MM.1S (cell line): ENCODE measurements around the gene SEMA6A.

ENCODE experiments used
- DNase-seq: peaks from one replicate; pipeline ENCODE4 v3.0.0-alpha.2; 2015
- H2AFZ ChIP-seq: fragments of 300-600 bp; sonication (generic); 2 replicates; pipeline ENCODE4 v1.6.0; 2016; ENCODE audit warnings: antibody characterized with exemption, low read length
- H3F3A ChIP-seq: fragments of 300-600 bp; sonication (generic); 2 replicates; pipeline ENCODE4 v1.6.1; 2016; ENCODE audit warnings: mild to moderate bottlenecking, antibody characterized with exemption, low read length, moderate library complexity, mixed read lengths; ENCODE audit not compliant: insufficient read depth
- H3K27ac ChIP-seq: fragments of 300-600 bp; sonication (generic); 2 replicates; pipeline ENCODE4 v1.5.1; 2016; ENCODE audit warnings: mild to moderate bottlenecking, low read length
- H3K27me3 ChIP-seq: fragments of 300-600 bp; sonication (generic); replicated peaks from 2 replicates; pipeline ENCODE4 v1.6.0; 2016; ENCODE audit warnings: low read length; ENCODE audit not compliant: insufficient read depth
- H3K36me3 ChIP-seq: fragments of 300-600 bp; sonication (generic); replicated peaks from 2 replicates; pipeline ENCODE4 v1.6.1; 2016; ENCODE audit warnings: mild to moderate bottlenecking, low read length, mixed read lengths; ENCODE audit not compliant: insufficient read depth
- H3K4me1 ChIP-seq: fragments of 300-600 bp; sonication (generic); 2 replicates; pipeline ENCODE4 v1.6.1; 2016; ENCODE audit warnings: low read length, mixed read lengths
- H3K4me2 ChIP-seq: fragments of 300-600 bp; sonication (generic); 2 replicates; pipeline ENCODE4 v1.6.0; 2016; ENCODE audit warnings: low read depth, low read length
- H3K4me3 ChIP-seq: fragments of 300-600 bp; sonication (generic); 2 replicates; pipeline ENCODE4 v1.5.1; 2016; ENCODE audit warnings: low read length, mixed read lengths
- H3K79me2 ChIP-seq: fragments of 300-600 bp; sonication (generic); 2 replicates; pipeline ENCODE4 v1.6.1; 2016; ENCODE audit warnings: mixed run types, low read length, mixed read lengths
- H3K9ac ChIP-seq: fragments of 300-600 bp; sonication (generic); 2 replicates; pipeline ENCODE4 v1.6.1; 2016; ENCODE audit warnings: low read length, mixed read lengths
- H3K9me2 ChIP-seq: fragments of 300-600 bp; sonication (generic); replicated peaks from 2 replicates; pipeline ENCODE4 v1.6.1; 2016; ENCODE audit warnings: mild to moderate bottlenecking, low read length, mixed read lengths; ENCODE audit not compliant: insufficient read depth
- H3K9me3 ChIP-seq: fragments of 300-600 bp; sonication (generic); replicated peaks from 2 replicates; pipeline ENCODE4 v1.6.1; 2016; ENCODE audit warnings: mild to moderate bottlenecking, low read length, mixed read lengths; ENCODE audit not compliant: insufficient read depth
- H4K20me1 ChIP-seq: fragments of 300-600 bp; sonication (generic); 2 replicates; pipeline ENCODE4 v1.6.1; 2016; ENCODE audit warnings: mild to moderate bottlenecking, low read length, moderate library complexity, mixed read lengths; ENCODE audit not compliant: insufficient read depth
- CTCF ChIP-seq: fragments of 300-600 bp; sonication (generic); IDR thresholded peaks from 2 replicates; pipeline ENCODE4 v1.5.1; 2016; ENCODE audit warnings: antibody characterized with exemption, low read length, mixed read lengths
- EZH2 ChIP-seq: fragments of 300-600 bp; sonication (generic); optimal IDR thresholded peaks from 2 replicates; pipeline ENCODE3; 2017; ENCODE audit warnings: low read depth, mild to moderate bottlenecking, antibody characterized with exemption, low read length, mixed read lengths
- EZH2phosphoT487 ChIP-seq: fragments of 300-600 bp; sonication (generic); IDR thresholded peaks from 2 replicates; pipeline ENCODE4 v1.6.1; 2018; ENCODE audit warnings: antibody characterized with exemption, low read length

SEMA6A gene

GRCh38 chr5:116418774-116419173, 155.8 kb downstream of the SEMA6A start:
- Histone ChIP-seq H3K79me2 (no peaks in the 10 kb centered on the region), H3K4me1 (no peaks in the 10 kb centered on the region), H3K9ac (no peak overlapping the region), H3K9me2 (no peaks in the 10 kb centered on the region), H4K20me1 (no peaks in the 10 kb centered on the region), H2AFZ (no peak overlapping the region), H3K4me3 (no peak overlapping the region), H3K27ac (no peak overlapping the region), H3K4me2 (no peak overlapping the region), H3K36me3 (no peaks in the 10 kb centered on the region), H3F3A (no peaks in the 10 kb centered on the region), H3K27me3 (no peaks in the 10 kb centered on the region), H3K9me3 (no peaks in the 10 kb centered on the region)
- TF ChIP-seq CTCF (no peak), EZH2 (no peak), EZH2phosphoT487 (no peak)
- no peak for DNase-seq

GRCh38 chr5:116418016-116418415, 156.6 kb downstream of the SEMA6A start:
- H3K4me2 ChIP-seq = no peak overlapping the region
- H3K9me3 ChIP-seq = no peaks in the 10 kb centered on the region
- H3K27me3 ChIP-seq = no peaks in the 10 kb centered on the region
- H3K9me2 ChIP-seq = no peaks in the 10 kb centered on the region
- H4K20me1 ChIP-seq = no peaks in the 10 kb centered on the region
- H3K27ac ChIP-seq = no peak overlapping the region
- no peak overlapping the region for H2AFZ ChIP-seq
- no peak overlapping the region for H3K9ac ChIP-seq
- no peak for DNase-seq
- TF ChIP-seq CTCF = no peak
- no peak for TF ChIP-seq EZH2
- no peaks in the 10 kb centered on the region for H3K4me1 ChIP-seq
- H3K4me3 ChIP-seq = no peak overlapping the region
- H3K79me2 ChIP-seq = no peaks in the 10 kb centered on the region
- H3K36me3 ChIP-seq = no peaks in the 10 kb centered on the region
- no peaks in the 10 kb centered on the region for H3F3A ChIP-seq

- Histone ChIP-seq H3K27me3 (no peaks in the 10 kb centered on the region), H3K9me2 (no peaks in the 10 kb centered on the region), H3K4me3 (no peak overlapping the region), H2AFZ (no peak overlapping the region), H3F3A (no peaks in the 10 kb centered on the region), H3K4me1 (no peaks in the 10 kb centered on the region), H3K4me2 (no peak overlapping the region), H4K20me1 (no peaks in the 10 kb centered on the region), H3K27ac (no peak overlapping the region), H3K9ac (no peak overlapping the region), H3K79me2 (no peaks in the 10 kb centered on the region), H3K36me3 (no peaks in the 10 kb centered on the region), H3K9me3 (no peaks in the 10 kb centered on the region)
- TF ChIP-seq EZH2phosphoT487 = no peak
- no peak for DNase-seq
Observed at GRCh38 chr5:116415989-116416388, 158.6 kb downstream of the SEMA6A start.

GRCh38 chr5:116415182-116415581, 159.4 kb downstream of the SEMA6A start:
- H3K36me3 ChIP-seq = no peaks in the 10 kb centered on the region
- H3K27me3 ChIP-seq = no peaks in the 10 kb centered on the region
- no peaks in the 10 kb centered on the region for H4K20me1 ChIP-seq

More at GRCh38 chr5:116415182-116415581, 159.4 kb downstream of the SEMA6A start:
- DNase-seq = no peak
- Histone ChIP-seq H3K79me2 (no peaks in the 10 kb centered on the region), H3K4me3 (no peak overlapping the region), H3K27ac (no peak overlapping the region), H3K9ac (no peak overlapping the region), H3K4me2 (no peak overlapping the region), H3K4me1 (peaks cover 2% of the 10 kb centered on the region; the same call in 1 of the 2 replicates), H3F3A (no peaks in the 10 kb centered on the region), H2AFZ (no peak overlapping the region), H3K9me2 (no peaks in the 10 kb centered on the region), H3K9me3 (no peaks in the 10 kb centered on the region)
- TF ChIP-seq EZH2 (no peak), CTCF (no peak), EZH2phosphoT487 (no peak)
